ENCODE data around the gene TOX2. TPM values are rescaled to one million over a fixed set of nuclear protein-coding genes. Genes with fewer than 3 reads are reported as not detected.

TOX2 gene
- total and polyA plus RNA-seq, 2 of the 4 experiments (the other 2 are of a cell fraction), result 1.3 to 17.5 TPM

DNA sequence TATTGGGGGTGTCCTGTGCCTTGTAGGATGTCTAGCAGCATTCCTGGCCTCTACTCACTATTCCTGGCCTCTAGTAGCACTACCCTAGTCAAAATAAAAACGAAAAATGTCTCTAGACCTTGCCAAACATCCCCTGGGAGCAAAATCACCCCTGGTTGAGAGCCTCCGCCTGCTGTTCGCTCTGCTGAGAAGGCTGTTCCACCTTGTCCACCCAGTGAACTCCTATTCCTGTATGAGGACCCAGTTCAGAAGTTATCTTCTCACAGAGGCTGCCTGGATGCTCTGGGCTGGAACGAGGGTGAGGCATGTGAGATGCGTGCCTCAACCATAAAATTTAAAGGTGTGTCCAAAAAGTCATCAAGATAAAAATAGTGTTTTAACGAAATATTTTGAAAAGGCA lies 101.9 kb downstream of the TOX2 start:
- TF ChIP-seq MAFK (IDR thresholded peaks at IDR 0.05; ENCODE audit: low read depth, low read length), result no peak
- DNase-seq, result no peak
- H3K9me3 ChIP-seq (ENCODE audit: control insufficient read depth, insufficient read depth, low read length), result no peaks in the 10 kb centered on the region
- H3K79me1 ChIP-seq (ENCODE audit: low read depth in 1 of 2, low read length in 2 of 2), result peaks cover 36 to 80% of the 10 kb centered on the region in 2 experiments
- H3K4me2 ChIP-seq (ENCODE audit: low read depth, low read length), result no peak overlapping the region
- H2BK20ac ChIP-seq (ENCODE audit: low read depth, low read length), result no peak overlapping the region
- no peak overlapping the region for H3K9ac ChIP-seq (ENCODE audit: low read depth, low read length)
- H4K91ac ChIP-seq (ENCODE audit: insufficient read depth, low read depth, low read length), result no peak overlapping the region
- no peak overlapping the region for H3K27ac ChIP-seq (ENCODE audit: insufficient read depth, low read length)
- H4K8ac ChIP-seq (ENCODE audit: low read depth in 2 of 2, low read length in 2 of 2), result no peak overlapping the region
- CTCF ChIA-PET, result no interaction called here
- peaks cover 13% of the 10 kb centered on the region for H3K4me1 ChIP-seq (ENCODE audit: control insufficient read depth, insufficient read depth, low read length)
- no peak overlapping the region for H2AK9ac ChIP-seq (replicated peaks; ENCODE audit: low read depth, low read length, poor library complexity)
- H3K4me3 ChIP-seq (ENCODE audit: insufficient read depth, low read depth, low read length), result no peak overlapping the region
- no peak overlapping the region for H3K14ac ChIP-seq (replicated peaks; ENCODE audit: low read depth, low read length)
- no peak overlapping the region for H2AK5ac ChIP-seq (ENCODE audit: low read depth, low read length)
- H2AFZ ChIP-seq (replicated peaks; ENCODE audit: low read length, poor library complexity), result no peak overlapping the region
- peaks cover 24% of the 10 kb centered on the region for H3K9me1 ChIP-seq (ENCODE audit: insufficient read depth, low read length)
- intact Hi-C loops (cut with micrococcal nuclease) (loop anchor here (5.0 kb wide), 1 partner anchor 74 kb away; no protein-coding TSS in a partner anchor), dilution Hi-C loops (cut with HindIII; ENCODE audit: low sequenced_read_pairs, unreplicated experiment) (no loop called here), in situ Hi-C loops (cut with MboI; ENCODE audit: low sequenced_read_pairs) (no loop called here)
- no peak overlapping the region for H3K56ac ChIP-seq (ENCODE audit: extremely low read depth, insufficient read depth, low read length)
- no peaks in the 10 kb centered on the region for H3K27me3 ChIP-seq (ENCODE audit: control insufficient read depth, insufficient read depth, low read length)
- no peak for ATAC-seq (ENCODE audit: low read depth)
- H3K4ac ChIP-seq (ENCODE audit: low read depth, low read length), result no peak overlapping the region
- BruUV-seq (replicated peaks), result no TSS peak
- POLR2A ChIA-PET (ENCODE audit: unreplicated experiment), result no interaction called here
- H4K5ac ChIP-seq (ENCODE audit: low read depth, low read length), result no peak overlapping the region
- H3K36me3 ChIP-seq (ENCODE audit: control insufficient read depth, insufficient read depth, low read length), result no peaks in the 10 kb centered on the region; the same call in 1 of the 2 replicates
- H4K20me1 ChIP-seq (ENCODE audit: insufficient read depth, low read length), result 0 out of 2 replicates have a peak, but pooled peaks cover 8% of the 10 kb centered on the region
- H3K23ac ChIP-seq (ENCODE audit: low read depth, low read length), result no peak overlapping the region
- no CpG with 5 or more reads among the region's 6 CpGs for WGBS, 2 experiments (ENCODE audit: extremely low coverage in 2 of 2, insufficient read length in 1 of 2)
- no peak overlapping the region for H2BK15ac ChIP-seq (ENCODE audit: low read depth, low read length)
- no peak overlapping the region for H3K18ac ChIP-seq (ENCODE audit: low read depth, low read length)
- H2BK5ac ChIP-seq (ENCODE audit: low read depth, low read length, poor library complexity, severe bottlenecking), result no peak overlapping the region
- no peak overlapping the region for H2BK120ac ChIP-seq (ENCODE audit: low read depth, low read length)

Measured in IMR-90 (cell line).